Measurements from ENCODE around the gene BIRC5.
A peak's percentile ranks its signal among the peaks of the same experiment; 100 is the strongest.

Gene BIRC5

GRCh38 chr17:78263063-78263735 lies 49.1 kb downstream of the BIRC5 start:
- H3K27ac ChIP-seq (ENCODE audit: low read length): peak overlapping the region; percentile 31

GRCh38 chr17:78263736-78264340 lies 49.8 kb downstream of the BIRC5 start:
- no peaks in the 10 kb centered on the region for H3K36me3 ChIP-seq (ENCODE audit: control insufficient read depth in 2 of 2, insufficient read depth in 2 of 2, low read length in 2 of 2)
- peak overlapping the region; percentile 31 for H3K27ac ChIP-seq (ENCODE audit: low read length)
- no peak overlapping the region for H3K4me3 ChIP-seq (ENCODE audit: low read length in 2 of 2)
- no peaks in the 10 kb centered on the region for H3K9me3 ChIP-seq (ENCODE audit: control insufficient read depth in 2 of 2, low read length in 2 of 2)
- H3K9ac ChIP-seq (ENCODE audit: low read length in 2 of 2): no peak overlapping the region
- no peaks in the 10 kb centered on the region for H3K27me3 ChIP-seq (ENCODE audit: control insufficient read depth in 1 of 2, insufficient read depth in 2 of 2, low read length in 2 of 2)
- H3K4me1 ChIP-seq (ENCODE audit: control insufficient read depth, insufficient read depth, low read length): peaks cover 6% of the 10 kb centered on the region

More at GRCh38 chr17:78263063-78263735, 49.1 kb downstream of the BIRC5 start:
- Histone ChIP-seq H3K4me1 (ENCODE audit: control insufficient read depth, insufficient read depth, low read length) (peaks cover 6% of the 10 kb centered on the region), H3K9ac (ENCODE audit: low read length in 2 of 2) (no peak overlapping the region), H3K9me3 (ENCODE audit: control insufficient read depth in 2 of 2, low read length in 2 of 2) (no peaks in the 10 kb centered on the region), H3K4me3 (ENCODE audit: low read length in 2 of 2) (no peak overlapping the region), H3K36me3 (ENCODE audit: control insufficient read depth in 2 of 2, insufficient read depth in 2 of 2, low read length in 2 of 2) (no peaks in the 10 kb centered on the region), H3K27me3 (ENCODE audit: control insufficient read depth in 1 of 2, insufficient read depth in 2 of 2, low read length in 2 of 2) (peaks cover 0 to 1% of the 10 kb centered on the region in 2 donors)

GRCh38 chr17:78264590-78264989 lies 50.5 kb downstream of the BIRC5 start:
- Histone ChIP-seq H3K36me3 (ENCODE audit: control insufficient read depth in 2 of 2, insufficient read depth in 2 of 2, low read length in 2 of 2) (no peaks in the 10 kb centered on the region), H3K9me3 (ENCODE audit: control insufficient read depth in 2 of 2, low read length in 2 of 2) (no peaks in the 10 kb centered on the region), H3K27me3 (ENCODE audit: control insufficient read depth in 1 of 2, insufficient read depth in 2 of 2, low read length in 2 of 2) (peaks cover under 1 to 3% of the 10 kb centered on the region in 2 donors), H3K27ac (ENCODE audit: low read length) (no peak overlapping the region), H3K4me1 (ENCODE audit: control insufficient read depth, insufficient read depth, low read length) (peaks cover 8% of the 10 kb centered on the region), H3K9ac (ENCODE audit: low read length in 2 of 2) (no peak overlapping the region), H3K4me3 (ENCODE audit: low read length in 2 of 2) (no peak overlapping the region)

GRCh38 chr17:78265121-78265520 lies 51.1 kb downstream of the BIRC5 start:
- H3K9ac ChIP-seq (ENCODE audit: low read length in 2 of 2): no peak overlapping the region
- H3K4me1 ChIP-seq (ENCODE audit: control insufficient read depth, insufficient read depth, low read length): peaks cover 8% of the 10 kb centered on the region
- no peak overlapping the region for H3K27ac ChIP-seq (ENCODE audit: low read length)
- no peak overlapping the region for H3K4me3 ChIP-seq (ENCODE audit: low read length in 2 of 2)
- no peaks in the 10 kb centered on the region for H3K9me3 ChIP-seq (ENCODE audit: control insufficient read depth in 2 of 2, low read length in 2 of 2)
- peaks cover 3 to 8% of the 10 kb centered on the region in 2 donors for H3K27me3 ChIP-seq (ENCODE audit: control insufficient read depth in 1 of 2, insufficient read depth in 2 of 2, low read length in 2 of 2)
- no peaks in the 10 kb centered on the region for H3K36me3 ChIP-seq (ENCODE audit: control insufficient read depth in 2 of 2, insufficient read depth in 2 of 2, low read length in 2 of 2)

- Histone ChIP-seq H3K36me3 (ENCODE audit: control insufficient read depth in 2 of 2, insufficient read depth in 2 of 2, low read length in 2 of 2) (no peaks in the 10 kb centered on the region), H3K27ac (ENCODE audit: low read length) (no peak overlapping the region), H3K27me3 (ENCODE audit: control insufficient read depth in 1 of 2, insufficient read depth in 2 of 2, low read length in 2 of 2) (peaks cover 7 to 8% of the 10 kb centered on the region in 2 donors), H3K4me3 (ENCODE audit: low read length in 2 of 2) (no peak overlapping the region), H3K9me3 (ENCODE audit: control insufficient read depth in 2 of 2, low read length in 2 of 2) (no peaks in the 10 kb centered on the region), H3K9ac (ENCODE audit: low read length in 2 of 2) (no peak overlapping the region), H3K4me1 (ENCODE audit: control insufficient read depth, insufficient read depth, low read length) (peaks cover 8% of the 10 kb centered on the region)
Measured at GRCh38 chr17:78266231-78266631, 52.2 kb downstream of the BIRC5 start.

GRCh38 chr17:78266771-78267170 lies 52.7 kb downstream of the BIRC5 start:
- Histone ChIP-seq H3K4me3 (ENCODE audit: low read length in 2 of 2) (no peak overlapping the region), H3K4me1 (ENCODE audit: control insufficient read depth, insufficient read depth, low read length) (peaks cover 8% of the 10 kb centered on the region), H3K27ac (ENCODE audit: low read length) (no peak overlapping the region)

GRCh38 chr17:78267253-78268073 lies 53.4 kb downstream of the BIRC5 start:
- peaks cover 8% of the 10 kb centered on the region for H3K4me1 ChIP-seq (ENCODE audit: control insufficient read depth, insufficient read depth, low read length)
- peaks cover 8 to 14% of the 10 kb centered on the region in 2 donors for H3K27me3 ChIP-seq (ENCODE audit: control insufficient read depth in 1 of 2, insufficient read depth in 2 of 2, low read length in 2 of 2)
- H3K4me3 ChIP-seq (ENCODE audit: low read length in 2 of 2): no peak overlapping the region
- no peak overlapping the region for H3K9ac ChIP-seq (ENCODE audit: low read length in 2 of 2)
- H3K9me3 ChIP-seq (ENCODE audit: control insufficient read depth in 2 of 2, low read length in 2 of 2): no peaks in the 10 kb centered on the region
- no peaks in the 10 kb centered on the region for H3K36me3 ChIP-seq (ENCODE audit: control insufficient read depth in 2 of 2, insufficient read depth in 2 of 2, low read length in 2 of 2)
- H3K27ac ChIP-seq (ENCODE audit: low read length): no peak overlapping the region

More at GRCh38 chr17:78266771-78267170, 52.7 kb downstream of the BIRC5 start:
- H3K9ac ChIP-seq (ENCODE audit: low read length in 2 of 2): no peak overlapping the region
- no peaks in the 10 kb centered on the region for H3K9me3 ChIP-seq (ENCODE audit: control insufficient read depth in 2 of 2, low read length in 2 of 2)
- H3K27me3 ChIP-seq (ENCODE audit: control insufficient read depth in 1 of 2, insufficient read depth in 2 of 2, low read length in 2 of 2): peaks cover 8 to 12% of the 10 kb centered on the region in 2 donors
- H3K36me3 ChIP-seq (ENCODE audit: control insufficient read depth in 2 of 2, insufficient read depth in 2 of 2, low read length in 2 of 2): no peaks in the 10 kb centered on the region

- no peaks in the 10 kb centered on the region for H3K36me3 ChIP-seq (ENCODE audit: control insufficient read depth in 2 of 2, insufficient read depth in 2 of 2, low read length in 2 of 2)
- peaks cover 7% of the 10 kb centered on the region for H3K4me1 ChIP-seq (ENCODE audit: control insufficient read depth, insufficient read depth, low read length)
- no peaks in the 10 kb centered on the region for H3K9me3 ChIP-seq (ENCODE audit: control insufficient read depth in 2 of 2, low read length in 2 of 2)
- H3K27ac ChIP-seq (ENCODE audit: low read length): no peak overlapping the region
- peaks cover 8 to 19% of the 10 kb centered on the region in 2 donors for H3K27me3 ChIP-seq (ENCODE audit: control insufficient read depth in 1 of 2, insufficient read depth in 2 of 2, low read length in 2 of 2)
- H3K4me3 ChIP-seq (ENCODE audit: low read length in 2 of 2): no peak overlapping the region
- no peak overlapping the region for H3K9ac ChIP-seq (ENCODE audit: low read length in 2 of 2)
Measured at GRCh38 chr17:78268191-78268874, 54.3 kb downstream of the BIRC5 start.

GRCh38 chr17:78268951-78269905 lies 55.2 kb downstream of the BIRC5 start:
- Histone ChIP-seq H3K9ac (ENCODE audit: low read length in 2 of 2) (no peak overlapping the region), H3K9me3 (ENCODE audit: control insufficient read depth in 2 of 2, low read length in 2 of 2) (no peaks in the 10 kb centered on the region), H3K4me3 (ENCODE audit: low read length in 2 of 2) (no peak overlapping the region), H3K4me1 (ENCODE audit: control insufficient read depth, insufficient read depth, low read length) (peaks cover 2% of the 10 kb centered on the region), H3K27me3 (ENCODE audit: control insufficient read depth in 1 of 2, insufficient read depth in 2 of 2, low read length in 2 of 2) (peaks cover 8 to 19% of the 10 kb centered on the region in 2 donors), H3K36me3 (ENCODE audit: control insufficient read depth in 2 of 2, insufficient read depth in 2 of 2, low read length in 2 of 2) (no peaks in the 10 kb centered on the region), H3K27ac (ENCODE audit: low read length) (no peak overlapping the region)
